Coronary artery (tissue), 2 donors: Measurements from ENCODE around the gene MYBPHL.

Experiments used
- DNase-seq: peaks from one replicate; pipeline ENCODE4 v3.0.0-alpha.2; 2017; ENCODE audit warnings: low spot score
- H3K27ac ChIP-seq, 2 donors: fragments of 200-600 bp; sonication (generic); one replicate each; pipeline ENCODE4 v1.5.1; 2016 to 2019
- H3K4me3 ChIP-seq: fragments of 200-600 bp; sonication (generic); 2 replicates; pipeline ENCODE4 v1.5.1; 2016; ENCODE audit warnings: mild to moderate bottlenecking, moderate library complexity
- CTCF ChIP-seq: fragments of 200-600 bp; sonication (generic); IDR thresholded peaks from one replicate; pipeline ENCODE4 v1.5.1; 2019; ENCODE audit warnings: antibody characterized with exemption

The MYBPHL gene

GRCh38 chr1:109272831-109273547, 33.8 kb downstream of the MYBPHL start:
- DNase-seq, result peak; percentile 67
- Histone ChIP-seq H3K27ac (no peak overlapping the region), H3K4me3 (no peak overlapping the region)
- TF ChIP-seq CTCF, result no peak

- peak; percentile 59 for DNase-seq
- H3K4me3 ChIP-seq, result no peak overlapping the region
- H3K27ac ChIP-seq, result no peak overlapping the region
- no peak for TF ChIP-seq CTCF
Observed at GRCh38 chr1:109272021-109272799, 34.6 kb downstream of the MYBPHL start.

- DNase-seq, result no peak
- H3K4me3 ChIP-seq, result no peak overlapping the region
- no peak overlapping the region for H3K27ac ChIP-seq
- no peak for TF ChIP-seq CTCF
Observed at GRCh38 chr1:109271458-109271857, 35.4 kb downstream of the MYBPHL start.

- no peak overlapping the region for H3K4me3 ChIP-seq
- H3K27ac ChIP-seq, result no peak overlapping the region
- no peak for TF ChIP-seq CTCF
- peak; percentile 65 for DNase-seq
Observed at GRCh38 chr1:109270623-109271317, 36.0 kb downstream of the MYBPHL start.

- no peak overlapping the region for H3K4me3 ChIP-seq
- TF ChIP-seq CTCF, result no peak
- DNase-seq, result peak; percentile 58
- no peak overlapping the region for H3K27ac ChIP-seq
Observed at GRCh38 chr1:109269981-109270622, 36.7 kb downstream of the MYBPHL start.

- TF ChIP-seq CTCF, result no peak
- H3K27ac ChIP-seq, result no peak overlapping the region
- DNase-seq, result peak; percentile 68
- no peak overlapping the region for H3K4me3 ChIP-seq
Observed at GRCh38 chr1:109269212-109269980, 37.4 kb downstream of the MYBPHL start.
